Heart left ventricle (tissue), 13 donors: ENCODE measurements around the gene PTGFRN.

Experiments
- POLR2A ChIP-seq, 2 donors: fragments of 450-650 bp; IDR thresholded peaks; one replicate each; pipeline ENCODE4 v1.6.1; 2017; ENCODE audit warnings: antibody characterized with exemption in 2 of 2, mild to moderate bottlenecking in 2 of 2, moderate library complexity in 2 of 2
- TF ChIP-seq, protein P1 (sequence below), 12 donors: fragments of 200-600 bp; sonication (generic) in 4 of 12; IDR thresholded peaks; one replicate each; pipeline versions ENCODE4 v1.5.0 to v1.8.0; 2018 to 2022; ENCODE audit warnings: antibody characterized with exemption in 12 of 12, mild to moderate bottlenecking in 5 of 12
- donor health status: ischemic (EF 13 %, LVEDD 7.1; RV severe dilation, severe dysfunction).
- donor health status: DM: no; HTN: yes; CAD: no.
- donor health status: DM: no; HTN: no; CAD: no.
- donor health status: ischemic (EF 25% LVEDD 6.9; RV normal size, moderate dysfunction).
- donor health status: ischemic (EF 25% LVEDD 5.7; RV mildly dilated, moderate dysfunction).
- donor health status: ischemic (EF 35%, LVEDD 5.7; RV mildly dilated, moderate dysfunction).
- donor health status: nonischemic (EF 11% LVEDD 7.7; RV severe dilation, severe dysfunction).
- donor health status: DM: yes; HTN: yes; CAD: no.
- donor health status: PGD.
- donor health status: ischemic (EF 29% LVEDD 5.4; RV normal size, mild dysfunction).
- donor health status: nonischemic (EF 23%, LVEDD 6.1; RV moderate dilation, normal function).

DNA sequence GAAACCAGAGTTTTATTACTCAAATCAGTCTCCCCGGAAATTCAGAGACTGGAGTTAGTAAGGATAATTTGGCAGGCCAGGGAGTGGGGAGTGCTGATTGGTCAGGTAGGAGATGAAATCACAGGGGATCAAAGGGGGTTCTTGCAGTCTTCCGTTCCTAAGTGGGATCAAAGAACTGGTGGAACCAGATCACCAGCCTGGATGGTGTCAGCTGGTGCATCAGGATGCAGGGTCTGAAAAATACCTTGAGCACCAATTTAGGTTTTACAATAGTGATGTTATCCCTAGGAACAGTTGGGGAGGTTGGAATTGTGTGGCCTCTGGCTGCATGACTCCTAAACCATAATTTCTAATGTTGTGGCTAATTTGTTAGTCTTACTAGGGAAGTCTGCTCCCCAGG is 90.4 kb downstream of the PTGFRN start:
- no peak for TF ChIP-seq POLR2A (IDR thresholded peaks at IDR 0.05)
- TF ChIP-seq, protein P1, sequence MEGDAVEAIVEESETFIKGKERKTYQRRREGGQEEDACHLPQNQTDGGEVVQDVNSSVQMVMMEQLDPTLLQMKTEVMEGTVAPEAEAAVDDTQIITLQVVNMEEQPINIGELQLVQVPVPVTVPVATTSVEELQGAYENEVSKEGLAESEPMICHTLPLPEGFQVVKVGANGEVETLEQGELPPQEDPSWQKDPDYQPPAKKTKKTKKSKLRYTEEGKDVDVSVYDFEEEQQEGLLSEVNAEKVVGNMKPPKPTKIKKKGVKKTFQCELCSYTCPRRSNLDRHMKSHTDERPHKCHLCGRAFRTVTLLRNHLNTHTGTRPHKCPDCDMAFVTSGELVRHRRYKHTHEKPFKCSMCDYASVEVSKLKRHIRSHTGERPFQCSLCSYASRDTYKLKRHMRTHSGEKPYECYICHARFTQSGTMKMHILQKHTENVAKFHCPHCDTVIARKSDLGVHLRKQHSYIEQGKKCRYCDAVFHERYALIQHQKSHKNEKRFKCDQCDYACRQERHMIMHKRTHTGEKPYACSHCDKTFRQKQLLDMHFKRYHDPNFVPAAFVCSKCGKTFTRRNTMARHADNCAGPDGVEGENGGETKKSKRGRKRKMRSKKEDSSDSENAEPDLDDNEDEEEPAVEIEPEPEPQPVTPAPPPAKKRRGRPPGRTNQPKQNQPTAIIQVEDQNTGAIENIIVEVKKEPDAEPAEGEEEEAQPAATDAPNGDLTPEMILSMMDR (IDR thresholded peaks at IDR 0.05), result no peak
